K562 (cell line): Measurements from ENCODE around the gene RPS6KA4. TPM values are rescaled to one million over a fixed set of nuclear protein-coding genes. Genes with fewer than 3 reads are reported as not detected.

ENCODE experiments used
- ARID4B ChIP-seq: sonication (generic); formaldehyde crosslinking; IDR thresholded peaks from 2 replicates; pipeline ENCODE4 v1.8.0; 2022; ENCODE audit warnings: mild to moderate bottlenecking, missing genetic modification reagents
- ARNT ChIP-seq, 2 experiments: fragments of 450-650 bp; IDR thresholded peaks; 2 replicates each; pipeline ENCODE4 v1.6.1; 2016; ENCODE audit warnings: mild to moderate bottlenecking in 1 of 2
- CREB3L1 ChIP-seq: fragments of 450-650 bp; IDR thresholded peaks from 2 replicates; pipeline ENCODE4 v1.6.1; 2014; ENCODE audit warnings: low read depth, mild to moderate bottlenecking, moderate library complexity, borderline replicate concordance
- ESRRA ChIP-seq: fragments of 450-650 bp; IDR thresholded peaks from 2 replicates; pipeline ENCODE4 v1.6.1; 2014; ENCODE audit warnings: low read depth, mild to moderate bottlenecking, moderate library complexity, borderline replicate concordance
- ETS1 ChIP-seq: conservative IDR thresholded peaks from 2 replicates; pipeline ENCODE4 v1.6.1; 2011; ENCODE audit warnings: low read depth, mild to moderate bottlenecking, low read length; ENCODE audit not compliant: control insufficient read depth
- FOXM1 ChIP-seq, 2 experiments: fragments of 450-650 bp in 1 of 2; sonication (generic) in 1 of 2; formaldehyde crosslinking in 1 of 2; IDR thresholded peaks; 2 replicates each; pipeline versions ENCODE4 v1.6.1 to v1.9.0; 2017 to 2022; ENCODE audit warnings: low read depth in 2 of 2, mild to moderate bottlenecking in 2 of 2, missing genetic modification reagents in 1 of 2, moderate library complexity in 1 of 2
- GMEB1 ChIP-seq: fragments of 250-450 bp; sonication (Bioruptor Pico); IDR thresholded peaks from 2 replicates; pipeline ENCODE4 v1.4.0; 2020; ENCODE audit warnings: mild to moderate bottlenecking
- HOMEZ ChIP-seq: fragments of 250-450 bp; sonication (Bioruptor Pico); IDR thresholded peaks from 2 replicates; pipeline ENCODE4 v1.4.0; 2020; ENCODE audit warnings: mild to moderate bottlenecking, moderate library complexity
- NUFIP1 ChIP-seq: fragments of 450-650 bp; IDR thresholded peaks from 2 replicates; pipeline ENCODE4 v1.6.1; 2018; ENCODE audit not compliant: partially characterized antibody
- POLR2AphosphoS2 ChIP-seq: IDR thresholded peaks from 2 replicates; pipeline ENCODE4 v1.6.1; 2012; ENCODE audit warnings: low read length, improper control_type of control experiment
- ZBTB7A ChIP-seq: IDR thresholded peaks from 2 replicates; pipeline ENCODE4 v1.6.1; 2011; ENCODE audit warnings: low read depth, mild to moderate bottlenecking, low read length, moderate library complexity, borderline replicate concordance; ENCODE audit not compliant: control insufficient read depth
- ZNF584 ChIP-seq: fragments of 200-800 bp; sonication (Bioruptor generic); IDR thresholded peaks from 2 replicates; pipeline ENCODE4 v1.6.1; 2016; ENCODE audit warnings: low read depth, mild to moderate bottlenecking, missing genetic modification characterization, missing compliant biosample characterization
- ZNF639 ChIP-seq, 2 experiments: fragments of 200-800 bp in 1 of 2; sonication (Bioruptor generic) in 1 of 2; sonication (generic) in 1 of 2; formaldehyde crosslinking in 1 of 2; IDR thresholded peaks in 1 of 2; conservative IDR thresholded peaks in 1 of 2; 2 replicates each; pipeline versions ENCODE4 v1.5.0 to v1.6.1; 2016 to 2020; ENCODE audit warnings: missing compliant biosample characterization in 1 of 2, missing genetic modification characterization in 1 of 2, missing genetic modification reagents in 1 of 2
- ZNF76 ChIP-seq: fragments of 250-450 bp; sonication (Bioruptor Pico); IDR thresholded peaks from 2 replicates; pipeline ENCODE4 v1.4.0; 2020; ENCODE audit warnings: mild to moderate bottlenecking, moderate library complexity, borderline replicate concordance
- polyA plus RNA-seq, 8 experiments: library from polyadenylated mRNA; depleted of rRNA in 4 of 8; stranded (reverse) in 5 of 8; unstranded in 3 of 8; fragments of >200 nt; fragmentation: Nextera tagmentation in 2 of 8; fragmentation: Illumina TruSeq in 1 of 8; extraction: Ambion mirVana in 2 of 8; extraction: Trizol in 1 of 8; gene quantifications; 2 replicates each; pipeline versions ENCODE4 v1.2.1 to v1.2.3, GENCODE V29; 2011 to 2014; ENCODE audit warnings: inconsistent platforms in 1 of 8, missing spikeins in 1 of 8
- total RNA-seq, 7 experiments: library from RNA; depleted of rRNA in 6 of 7; stranded (reverse); fragments of >200 nt in 6 of 7; fragmentation: Illumina TruSeq in 2 of 7; extraction: Trizol in 2 of 7; gene quantifications; 2 replicates each; pipeline versions ENCODE4 v1.2.1 to v1.2.3, GENCODE V29; 2011 to 2021; ENCODE audit warnings: low replicate concordance in 1 of 7

Gene RPS6KA4
- total and polyA plus RNA-seq, 9 of the 15 experiments (the other 6 are each of a cell fraction or from before 2014, with no cell fraction given): 0.15 to 23.8 (median 9.8) TPM

- TF ChIP-seq HOMEZ (CRISPR knock-in tag): no peak
- TF ChIP-seq CREB3L1: no peak
- no peak for TF ChIP-seq ZNF76
- no peak for TF ChIP-seq ETS1
- TF ChIP-seq ZBTB7A: peak; percentile 82
- TF ChIP-seq FOXM1 (IDR thresholded peaks at IDR 0.05; ENCODE audit: low read depth): no peak
- 0 out of 2 replicates have a peak, but pooled peaks have one; percentile 5 for TF ChIP-seq FOXM1 (CRISPR knock-in tag; IDR thresholded peaks at IDR 0.05; ENCODE audit: low read depth)
- TF ChIP-seq ESRRA: peak; percentile 46; the same call in 1 of the 2 replicates
- no peak for TF ChIP-seq ARNT (IDR thresholded peaks at IDR 0.05)
- TF ChIP-seq ARID4B (CRISPR knock-in tag): no peak
- TF ChIP-seq GMEB1 (CRISPR knock-in tag): no peak
- no peak for TF ChIP-seq ZNF584 (CRISPR knock-in tag)
- no peak for TF ChIP-seq NUFIP1
- peak; percentile 69; the same call in 1 of the 2 replicates for TF ChIP-seq POLR2AphosphoS2
- no peak for TF ChIP-seq ZNF639 (CRISPR knock-in tag; conservative IDR thresholded peaks at IDR 0.05 in 1 of 2, IDR thresholded peaks at IDR 0.05 in 1 of 2)
Observed at GRCh38 chr11:64322925-64323260, 36.1 kb upstream of the RPS6KA4 start (continued).
